H1 (cell line): ENCODE results near the gene FOSB. TPM values are rescaled to one million over a fixed set of nuclear protein-coding genes. Genes with fewer than 3 reads are reported as not detected.

Experiments
- CTCF ChIA-PET: fragments of 300-600 bp; sonication (Branson Sonifier 250); formaldehyde crosslinking; loops from one replicate; lab custom pipeline; 2021; ENCODE audit not compliant: partially characterized antibody; lab: Charles Lee
- POLR2A ChIA-PET: fragments of 300-600 bp; sonication (Branson Sonifier 250); formaldehyde crosslinking; loops from one replicate; lab custom pipeline; 2021; ENCODE audit warnings: inconsistent platforms; ENCODE audit not compliant: partially characterized antibody; lab: Charles Lee
- DNase-seq, 2 experiments: peaks; one replicate each; pipeline versions ENCODE4 v3.0.0 to v3.0.0-alpha.2; 2010 to 2022; ENCODE audit warnings: low spot score in 2 of 2, low read depth in 1 of 2, mixed read lengths in 1 of 2
- FAIRE-seq: peaks from 2 replicates; lab custom pipeline; 2011; peaks lifted over from hg19 to GRCh38; lab: Jason Lieb, UNC
- H2AFZ ChIP-seq: 2 replicates; pipeline ENCODE4 v1.8.1; 2012; ENCODE audit warnings: low read length, inconsistent platforms
- H2AK5ac ChIP-seq: 2 replicates; pipeline ENCODE4 v1.6.1; 2013; ENCODE audit warnings: low read depth, low read length
- H2BK120ac ChIP-seq: replicated peaks from 2 replicates; pipeline ENCODE3; 2013; ENCODE audit warnings: low read depth, low read length, inconsistent platforms
- H2BK12ac ChIP-seq: 2 replicates; pipeline ENCODE4 v1.6.1; 2013; ENCODE audit warnings: low read depth, low read length
- H2BK15ac ChIP-seq: 2 replicates; pipeline ENCODE4 v1.6.1; 2013; ENCODE audit warnings: low read length
- H2BK20ac ChIP-seq: 2 replicates; pipeline ENCODE4 v1.6.1; 2013; ENCODE audit warnings: low read length
- H2BK5ac ChIP-seq: 2 replicates; pipeline ENCODE4 v1.6.1; 2013; ENCODE audit warnings: low read depth, low read length
- H3K14ac ChIP-seq: 2 replicates; pipeline ENCODE4 v1.6.1; 2013; ENCODE audit warnings: inconsistent platforms; ENCODE audit not compliant: insufficient read length
- H3K18ac ChIP-seq: 2 replicates; pipeline ENCODE4 v1.6.1; 2013; ENCODE audit warnings: low read length; ENCODE audit errors: extremely low read depth
- H3K23ac ChIP-seq: 2 replicates; pipeline ENCODE4 v1.6.1; 2013; ENCODE audit warnings: inconsistent platforms; ENCODE audit not compliant: insufficient read length
- H3K23me2 ChIP-seq: 2 replicates; pipeline ENCODE4 v1.6.1; 2013; ENCODE audit warnings: low read depth, low read length
- H3K27ac ChIP-seq: 2 replicates; pipeline ENCODE4 v1.6.1; 2011; ENCODE audit warnings: low read depth, low read length, inconsistent platforms
- H3K27me3 ChIP-seq, 4 experiments: replicated peaks in 1 of 4; 1 replicate in 1 of 4; 2 replicates in 3 of 4; pipeline versions ENCODE4 v1.6.1 to v1.8.1; 2011 to 2013; ENCODE audit warnings: low read length in 3 of 4, mild to moderate bottlenecking in 3 of 4, inconsistent platforms in 2 of 4, mixed read lengths in 2 of 4, moderate library complexity in 1 of 4; ENCODE audit not compliant: control insufficient read depth in 3 of 4, insufficient read depth in 3 of 4; ENCODE audit errors: extremely low read depth in 1 of 4
- H3K36me3 ChIP-seq, 4 experiments: 2 replicates each; pipeline versions ENCODE4 v1.6.1 to v1.8.1; 2011 to 2013; ENCODE audit warnings: mild to moderate bottlenecking in 4 of 4, low read length in 3 of 4, moderate library complexity in 2 of 4, control low read depth in 1 of 4, inconsistent platforms in 1 of 4; ENCODE audit not compliant: insufficient read depth in 4 of 4, control insufficient read depth in 2 of 4
- H3K4ac ChIP-seq: replicated peaks from 2 replicates; pipeline ENCODE3; 2013; ENCODE audit warnings: low read length, low read depth, mixed read lengths, inconsistent platforms; ENCODE audit not compliant: insufficient read length
- H3K4me1 ChIP-seq, 4 experiments: replicated peaks in 1 of 4; 1 replicate in 1 of 4; 2 replicates in 3 of 4; pipeline versions ENCODE4 v1.6.1 to v1.8.1; 2011 to 2013; ENCODE audit warnings: low read length in 3 of 4, inconsistent platforms in 2 of 4, mixed read lengths in 1 of 4; ENCODE audit not compliant: insufficient read depth in 4 of 4, control insufficient read depth in 3 of 4
- H3K4me2 ChIP-seq, 2 experiments: 2 replicates each; pipeline versions ENCODE4 v1.6.1 to v1.8.1; 2011 to 2013; ENCODE audit warnings: low read depth in 2 of 2, low read length in 2 of 2, control low read depth in 1 of 2, inconsistent platforms in 1 of 2, mild to moderate bottlenecking in 1 of 2; ENCODE audit not compliant: insufficient read depth in 1 of 2
- H3K4me3 ChIP-seq, 4 experiments: fragments of 200-600, 300-600 bp in 1 of 4; sonication (generic), shearing (Covaris generic), sonication (Bioruptor Twin) in 1 of 4; 2 replicates each; pipeline versions ENCODE4 v1.5.1 to v1.8.1; 2011 to 2016; ENCODE audit warnings: low read length in 4 of 4, low read depth in 3 of 4, control low read depth in 2 of 4, inconsistent platforms in 2 of 4, mild to moderate bottlenecking in 2 of 4, mixed read lengths in 1 of 4, moderate library complexity in 1 of 4; ENCODE audit not compliant: insufficient read depth in 2 of 4; ENCODE audit errors: extremely low read depth in 1 of 4
- H3K56ac ChIP-seq: replicated peaks from 2 replicates; pipeline ENCODE3; 2013; ENCODE audit warnings: low read depth, mild to moderate bottlenecking, mixed read lengths, low read length, inconsistent platforms; ENCODE audit not compliant: insufficient read length
- H3K79me1 ChIP-seq: 2 replicates; pipeline ENCODE4 v1.6.1; 2013; ENCODE audit warnings: low read depth, low read length, control low read depth
- H3K79me2 ChIP-seq, 2 experiments: 2 replicates each; pipeline versions ENCODE4 v1.6.1 to v1.8.1; 2012 to 2013; ENCODE audit warnings: low read length in 2 of 2, mild to moderate bottlenecking in 2 of 2, inconsistent platforms in 1 of 2; ENCODE audit not compliant: insufficient read depth in 2 of 2, control insufficient read depth in 1 of 2
- H3K9ac ChIP-seq, 4 experiments: replicated peaks in 1 of 4; 1 replicate in 1 of 4; 2 replicates in 3 of 4; pipeline versions ENCODE4 v1.6.1 to v1.8.1; 2011 to 2013; ENCODE audit warnings: low read depth in 3 of 4, low read length in 3 of 4, control low read depth in 2 of 4, mild to moderate bottlenecking in 2 of 4, moderate library complexity in 2 of 4, inconsistent platforms in 1 of 4; ENCODE audit errors: extremely low read depth in 1 of 4
- H3K9me3 ChIP-seq, 2 experiments: 2 replicates each; pipeline versions ENCODE4 v1.6.1 to v1.8.1; 2012 to 2013; ENCODE audit warnings: mild to moderate bottlenecking in 2 of 2, moderate library complexity in 2 of 2, control low read depth in 1 of 2, inconsistent platforms in 1 of 2, low read depth in 1 of 2, low read length in 1 of 2, mixed read lengths in 1 of 2; ENCODE audit not compliant: insufficient read depth in 2 of 2
- H4K20me1 ChIP-seq, 2 experiments: replicated peaks in 1 of 2; 2 replicates each; pipeline versions ENCODE3 to v1.8.1; 2011 to 2013; ENCODE audit warnings: inconsistent platforms in 2 of 2, low read length in 2 of 2, mild to moderate bottlenecking in 1 of 2; ENCODE audit not compliant: insufficient read depth in 2 of 2, control insufficient read depth in 1 of 2
- H4K5ac ChIP-seq: 2 replicates; pipeline ENCODE4 v1.6.1; 2013; ENCODE audit warnings: low read length, low read depth, mixed read lengths, inconsistent platforms; ENCODE audit not compliant: insufficient read length
- H4K8ac ChIP-seq: 2 replicates; pipeline ENCODE4 v1.8.0; 2013; ENCODE audit warnings: mild to moderate bottlenecking, moderate library complexity, low read length, inconsistent platforms; ENCODE audit not compliant: insufficient read depth; ENCODE audit errors: extremely low read depth
- H4K91ac ChIP-seq: replicated peaks from 2 replicates; pipeline ENCODE3; 2013; ENCODE audit warnings: low read length, mixed read lengths, inconsistent platforms; ENCODE audit not compliant: insufficient read length
- BRCA1 ChIP-seq: IDR thresholded peaks from 2 replicates; pipeline ENCODE4 v1.6.1; 2012; ENCODE audit warnings: low read depth, low read length, improper control_type of control experiment
- EZH2 ChIP-seq: fragments of 200-600 bp; sonication (generic); IDR thresholded peaks from 2 replicates; pipeline ENCODE4 v1.7.1; 2012; ENCODE audit warnings: low read depth, mild to moderate bottlenecking, moderate library complexity, low read length, inconsistent platforms; ENCODE audit not compliant: severe bottlenecking
- KDM4A ChIP-seq: IDR thresholded peaks from one replicate; pipeline ENCODE4 v1.7.1; 2012; ENCODE audit warnings: low read depth, mild to moderate bottlenecking, moderate library complexity, low read length, inconsistent platforms; ENCODE audit not compliant: severe bottlenecking
- RAD21 ChIP-seq, 2 experiments: IDR thresholded peaks in 1 of 2; conservative IDR thresholded peaks in 1 of 2; 2 replicates each; pipeline ENCODE4 v1.6.1; 2011; ENCODE audit warnings: low read depth in 2 of 2, low read length in 2 of 2, improper control_type of control experiment in 1 of 2, inconsistent platforms in 1 of 2, mild to moderate bottlenecking in 1 of 2, moderate library complexity in 1 of 2
- RBBP5 ChIP-seq: IDR thresholded peaks from 2 replicates; pipeline ENCODE4 v1.7.1; 2012; ENCODE audit warnings: low read depth, mild to moderate bottlenecking, inconsistent platforms, low read length, moderate library complexity, borderline replicate concordance
- RFX5 ChIP-seq: IDR thresholded peaks from 2 replicates; pipeline ENCODE4 v1.6.1; 2011; ENCODE audit warnings: low read depth, low read length, improper control_type of control experiment, borderline replicate concordance
- RXRA ChIP-seq: IDR thresholded peaks from 2 replicates; pipeline ENCODE4 v1.6.1; 2011; ENCODE audit warnings: low read depth, mild to moderate bottlenecking, low read length, moderate library complexity; ENCODE audit not compliant: insufficient read depth
- SAP30 ChIP-seq: fragments of 300-600 bp; sonication (generic); IDR thresholded peaks from 2 replicates; pipeline ENCODE4 v1.7.1; 2012; ENCODE audit warnings: low read length, moderate library complexity, mild to moderate bottlenecking, inconsistent platforms; ENCODE audit not compliant: insufficient read depth, insufficient replicate concordance
- SP2 ChIP-seq: IDR thresholded peaks from 2 replicates; pipeline ENCODE4 v1.6.1; 2012; ENCODE audit warnings: mild to moderate bottlenecking, low read length, inconsistent platforms
- TCF12 ChIP-seq: IDR thresholded peaks from 2 replicates; pipeline ENCODE4 v1.6.1; 2011; ENCODE audit warnings: low read depth, mild to moderate bottlenecking, low read length
- ZNF274 ChIP-seq: IDR thresholded peaks from 2 replicates; pipeline ENCODE4 v1.7.0; 2012; ENCODE audit warnings: low read length, borderline replicate concordance; ENCODE audit errors: extremely low read depth
- WGBS, 2 experiments: shearing (Covaris generic) in 1 of 2; methylation state at CpG; one replicate each; pipeline versions ENCODE4 v1.1.6 to v1.1.7; 2013 to 2015; ENCODE audit warnings: low lambda C conversion rate in 2 of 2, mixed read lengths in 2 of 2, inconsistent platforms in 1 of 2, low coverage in 1 of 2, missing lambda C conversion rate in 1 of 2; ENCODE audit not compliant: insufficient replicate concordance in 2 of 2, insufficient coverage in 1 of 2, insufficient read length in 1 of 2; ENCODE audit errors: extremely low coverage in 1 of 2, missing lambda C conversion rate in 1 of 2; 5-methylcytosine and 5-hydroxymethylcytosine counted together
- polyA plus RNA-seq, 7 experiments: library from polyadenylated mRNA; depleted of rRNA in 3 of 7; stranded (reverse) in 5 of 7; unstranded in 2 of 7; fragments of >200 nt in 5 of 7; fragments of 200-250 nt in 2 of 7; gene quantifications; 1 replicate in 5 of 7; 2 replicates in 1 of 7; 4 replicates in 1 of 7; pipeline versions ENCODE4 v1.2.1 to v1.2.3, GENCODE V29; 2011 to 2013; ENCODE audit warnings: missing spikeins in 2 of 7, mixed read lengths in 2 of 7
- total RNA-seq: library from RNA; stranded (reverse); fragmentation: NEBNext Ultra II Directional; extraction: Animal tissue kit (Norgen Biotek cat#: 25700); gene quantifications from 2 replicates; pipeline ENCODE4 v1.2.1, GENCODE V29; 2021
- TF ChIP-seq, protein P1 (sequence below): IDR thresholded peaks from 2 replicates; pipeline ENCODE4 v1.6.1; 2011; ENCODE audit warnings: low read length, improper control_type of control experiment

FOSB gene
- total and polyA plus RNA-seq, 2 of the 8 experiments (the other 6 are each of a cell fraction or from before 2014, with no cell fraction given): 0.44 to 2.7 TPM

DNA sequence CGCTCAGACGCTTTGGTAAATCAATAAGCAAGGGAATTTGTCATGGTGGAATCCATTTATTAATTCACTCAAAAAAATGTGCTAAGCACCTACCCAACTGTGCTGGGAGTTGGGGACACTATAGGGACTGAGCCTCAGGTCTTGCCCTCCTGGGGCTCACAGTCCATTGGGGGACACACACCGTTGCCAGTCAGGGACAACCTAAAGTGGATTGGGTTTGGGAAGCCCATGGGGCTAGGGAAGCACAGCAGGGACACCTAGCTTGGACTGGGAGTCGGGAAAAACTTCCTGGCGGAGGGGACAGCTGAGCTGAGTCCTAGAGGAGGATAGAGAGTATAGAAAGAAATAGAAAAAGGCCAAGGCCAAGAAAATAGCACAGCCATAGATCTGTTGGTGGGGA lies 8.5 kb downstream of the FOSB start:
- no peak overlapping the region for H4K5ac ChIP-seq
- no peaks in the 10 kb centered on the region for H3K9me3 ChIP-seq
- H3K79me1 ChIP-seq: no peaks in the 10 kb centered on the region
- peaks cover 5 to 10% (median 7%) of the 10 kb centered on the region in 4 experiments for H3K4me1 ChIP-seq
- H2BK12ac ChIP-seq: no peak overlapping the region
- no peak overlapping the region for H2BK20ac ChIP-seq
- H2AK5ac ChIP-seq: no peak overlapping the region
- no peak overlapping the region for H2BK120ac ChIP-seq
- H3K27me3 ChIP-seq: peaks cover 0 to 16% (median 13%) of the 10 kb centered on the region in 4 experiments; a peak in 4 of 7 replicates
- no peak overlapping the region for H3K4me2 ChIP-seq
- H2AFZ ChIP-seq: no peak overlapping the region
- H3K9ac ChIP-seq: no peak overlapping the region
- no peak overlapping the region for H4K91ac ChIP-seq
- no peak overlapping the region for H2BK5ac ChIP-seq
- DNase-seq (no peak), FAIRE-seq (no peak)
- H3K36me3 ChIP-seq: no peaks in the 10 kb centered on the region
- H4K20me1 ChIP-seq: no peaks in the 10 kb centered on the region
- H3K79me2 ChIP-seq: no peaks in the 10 kb centered on the region
- no peak overlapping the region for H3K4me3 ChIP-seq
- ChIA-PET CTCF (interaction anchor here (0.6 to 32.9 kb wide), 9 partner anchors 9 to 313 kb away, joined by 3 to 760 read pairs (median 6); partner anchors contain the start of genes ERCC1 and PPP1R13L), POLR2A (interaction anchor here (0.7 to 5.7 kb wide), 7 partner anchors 8 to 70 kb away, joined by 3 to 52 read pairs (median 4); partner anchors contain the start of genes FOSB and POLR1G)
- no peak overlapping the region for H3K23ac ChIP-seq
- H3K56ac ChIP-seq: no peak overlapping the region
- H2BK15ac ChIP-seq: no peak overlapping the region
- no peak overlapping the region for H3K14ac ChIP-seq
- WGBS, 2 experiments: 64% methylated on average over 5 of the region's 5 CpGs; no CpG with 5 or more reads in 1 of the 2 experiments
- peaks cover 9% of the 10 kb centered on the region for H3K23me2 ChIP-seq
- no peak overlapping the region for H3K18ac ChIP-seq
- H3K27ac ChIP-seq: no peak overlapping the region
- no peak overlapping the region for H3K4ac ChIP-seq
- peak overlapping the region; percentile 63; the same call in 1 of the 2 replicates for H4K8ac ChIP-seq
- TF ChIP-seq, protein P1, sequence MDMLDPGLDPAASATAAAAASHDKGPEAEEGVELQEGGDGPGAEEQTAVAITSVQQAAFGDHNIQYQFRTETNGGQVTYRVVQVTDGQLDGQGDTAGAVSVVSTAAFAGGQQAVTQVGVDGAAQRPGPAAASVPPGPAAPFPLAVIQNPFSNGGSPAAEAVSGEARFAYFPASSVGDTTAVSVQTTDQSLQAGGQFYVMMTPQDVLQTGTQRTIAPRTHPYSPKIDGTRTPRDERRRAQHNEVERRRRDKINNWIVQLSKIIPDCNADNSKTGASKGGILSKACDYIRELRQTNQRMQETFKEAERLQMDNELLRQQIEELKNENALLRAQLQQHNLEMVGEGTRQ: no peak
- TF ChIP-seq RFX5 (no peak), SAP30 (no peak), ZNF274 (no peak), EZH2 (no peak), SP2 (no peak), RAD21 (IDR thresholded peaks at IDR 0.05 in 1 of 2, conservative IDR thresholded peaks at IDR 0.05 in 1 of 2; ENCODE audit: low read depth in 2 of 2, low read length in 2 of 2) (no peak), RBBP5 (no peak), BRCA1 (no peak), KDM4A (no peak), TCF12 (no peak), RXRA (no peak)
